DMS53 treated with DMSO at 0.1 percent for 48 hours (cell line): Measurements from ENCODE around the gene CFAP65.
A peak's percentile ranks its signal among the peaks of the same experiment; 100 is the strongest.

Experiments used
- DNase-seq: peaks from one replicate; lab custom pipeline; 2025; ENCODE audit not compliant: unreplicated experiment; lab: John Stamatoyannopoulos, UW

The CFAP65 gene

DNA sequence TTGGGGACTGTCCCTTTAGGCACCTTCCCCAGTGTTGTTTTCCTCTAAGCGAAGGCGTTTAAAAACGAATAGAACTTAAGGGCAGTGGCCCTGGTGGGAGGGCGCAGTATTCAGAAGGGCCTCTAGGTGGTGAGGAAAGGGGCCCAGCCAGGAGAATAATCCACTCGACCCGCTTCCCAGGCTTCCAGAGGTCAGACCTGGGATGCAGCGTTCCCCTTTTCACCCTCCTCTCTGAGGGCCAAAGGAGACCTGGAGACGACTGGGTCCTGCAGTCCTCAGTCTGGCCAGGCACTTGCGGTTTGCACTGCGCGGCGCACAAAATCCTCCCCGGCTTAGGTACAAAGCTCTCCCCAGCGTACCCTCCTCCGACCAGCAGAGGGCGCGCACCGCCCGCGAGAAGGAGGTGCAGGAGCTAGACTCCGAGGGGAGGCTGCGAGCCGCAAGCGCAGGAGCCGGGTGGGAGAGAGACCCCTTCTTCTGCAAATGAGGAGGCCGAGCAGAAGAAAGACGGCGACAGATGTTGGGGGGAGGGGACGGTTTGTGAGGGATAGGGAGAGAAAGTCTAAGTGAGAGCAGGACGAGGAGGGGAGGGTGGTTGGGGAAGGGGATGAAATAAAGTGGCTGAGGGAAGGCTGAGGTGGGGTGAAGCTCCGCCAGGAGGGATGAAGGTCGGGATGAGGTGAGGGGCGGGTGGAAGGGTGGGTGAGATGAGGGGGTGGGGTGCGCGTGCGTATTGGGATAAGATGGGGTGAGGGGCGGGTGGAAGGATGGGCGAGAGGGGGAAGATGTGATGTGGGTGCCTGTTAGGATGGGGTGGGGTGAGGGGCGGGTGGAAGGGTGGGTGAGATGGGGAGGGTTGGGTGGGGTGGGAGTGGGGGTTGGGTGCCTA is 61.2 kb downstream of the CFAP65 start:
- DNase-seq = peak; percentile 61

DNA sequence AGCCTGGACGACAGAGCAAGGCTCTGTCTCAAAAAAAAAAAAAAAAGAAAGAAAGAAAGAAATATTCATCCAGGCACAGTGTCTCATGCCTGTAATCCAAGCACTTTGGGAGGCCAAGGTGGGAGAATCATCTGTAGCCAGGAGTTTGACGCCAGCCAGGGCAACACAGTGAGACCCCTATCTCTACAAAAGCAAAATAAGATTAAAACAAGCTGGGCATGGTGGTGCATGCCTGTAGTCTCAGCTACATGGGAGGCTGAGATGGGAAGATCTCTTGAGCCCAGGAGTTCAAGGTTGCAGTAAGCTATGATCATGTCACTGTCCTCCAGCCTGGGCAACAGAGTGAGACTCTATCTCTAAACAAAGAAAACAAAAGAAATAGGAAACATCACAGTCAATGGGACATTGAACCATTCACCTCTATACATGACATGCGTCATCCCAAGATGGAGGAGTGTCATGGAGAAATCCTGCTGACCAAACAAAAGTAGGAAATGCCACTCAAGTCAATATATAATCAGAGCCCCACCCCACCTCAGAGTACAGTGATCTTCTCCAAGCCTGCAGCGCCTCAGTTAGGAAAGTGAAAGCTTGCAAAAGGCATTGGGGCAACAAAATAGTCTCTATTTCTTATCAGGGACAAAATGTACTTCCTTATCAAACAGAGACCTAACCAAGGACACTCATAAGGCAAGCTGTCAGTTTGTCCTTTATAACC is 66.1 kb downstream of the CFAP65 start:
- no peak for DNase-seq

DNA sequence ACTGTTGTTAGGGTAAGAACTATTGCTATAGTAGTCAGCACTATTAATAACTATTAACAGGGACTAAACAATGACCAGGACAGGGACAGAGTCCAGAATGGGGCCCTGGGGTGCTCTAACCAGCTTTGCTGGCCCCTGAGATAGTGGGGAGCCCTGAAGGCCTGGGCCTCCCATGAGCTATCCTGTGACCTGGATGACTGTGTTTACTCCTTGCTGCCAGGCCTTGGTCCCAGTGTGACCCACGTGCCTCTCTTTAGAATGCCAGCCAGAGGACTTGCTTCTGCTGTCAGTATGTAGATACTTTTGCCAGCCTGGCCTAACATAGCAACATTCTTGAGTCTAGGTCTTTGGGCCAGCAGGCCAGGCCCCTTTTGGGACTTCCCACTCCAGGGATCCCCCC is 70.4 kb downstream of the CFAP65 start:
- no peak for DNase-seq

GRCh38 chr2:218964041-218964771 is 77.1 kb downstream of the CFAP65 start:
- peak; percentile 77 for DNase-seq

GRCh38 chr2:218963601-218964000 is 77.7 kb downstream of the CFAP65 start:
- no peak for DNase-seq

- peak; percentile 93 for DNase-seq
Measured at GRCh38 chr2:218962859-218963492, 78.3 kb downstream of the CFAP65 start.

GRCh38 chr2:218961651-218962570 is 79.4 kb downstream of the CFAP65 start:
- peak; percentile 40 for DNase-seq

- no peak for DNase-seq
Measured at GRCh38 chr2:218961229-218961628, 80.1 kb downstream of the CFAP65 start.

GRCh38 chr2:218960309-218961165 is 80.8 kb downstream of the CFAP65 start:
- DNase-seq = no peak

GRCh38 chr2:218959761-218960308 is 81.5 kb downstream of the CFAP65 start:
- no peak for DNase-seq

- peak; percentile 73 for DNase-seq
Measured at GRCh38 chr2:218959141-218959731, 82.1 kb downstream of the CFAP65 start, which contains the start of gene CDK5R2. Gene CDK5R2, plus strand, starts transcription at chr2:218959666. Its CDS starts 155 bp downstream, at chr2:218959821.

DNA sequence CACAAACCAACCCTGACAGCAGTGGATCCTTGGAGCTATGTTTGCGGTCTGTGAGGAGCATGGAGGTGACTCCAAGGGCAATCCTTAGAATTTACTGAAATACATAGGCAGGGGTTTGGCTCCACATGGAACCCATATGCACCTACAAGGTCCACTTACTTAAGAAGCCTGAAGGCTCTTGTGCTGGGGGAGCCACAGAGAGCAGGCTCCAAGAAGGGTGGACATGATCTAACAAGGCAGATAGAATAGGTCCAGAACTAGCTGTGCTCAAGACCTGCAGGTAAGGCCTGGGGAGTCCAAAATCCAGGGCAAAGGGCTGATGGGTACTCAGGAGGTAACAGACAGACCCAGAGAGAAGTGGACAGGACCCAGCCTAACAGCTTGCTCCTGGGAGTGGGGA is 83.0 kb downstream of the CFAP65 start:
- DNase-seq = no peak

DNA sequence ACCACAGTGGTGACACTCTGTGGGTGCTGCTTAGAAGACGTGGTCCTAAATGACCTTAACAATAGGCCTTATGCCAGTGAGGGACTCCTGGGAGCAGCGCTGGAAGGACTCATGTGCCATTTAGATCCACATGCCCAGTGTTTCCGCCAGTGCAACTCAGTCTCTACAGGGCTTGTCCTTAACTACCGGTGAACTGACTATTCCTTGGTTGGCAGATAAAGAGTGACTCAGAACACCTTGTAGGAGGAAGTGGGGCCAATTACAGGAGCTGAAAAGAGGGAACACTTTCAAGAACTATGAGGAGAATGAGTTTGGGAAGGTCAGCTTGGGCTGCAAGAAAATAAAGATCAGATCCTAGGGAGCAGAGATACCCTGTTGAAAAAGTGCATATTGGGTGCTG is 83.6 kb downstream of the CFAP65 start:
- DNase-seq = no peak

DNA sequence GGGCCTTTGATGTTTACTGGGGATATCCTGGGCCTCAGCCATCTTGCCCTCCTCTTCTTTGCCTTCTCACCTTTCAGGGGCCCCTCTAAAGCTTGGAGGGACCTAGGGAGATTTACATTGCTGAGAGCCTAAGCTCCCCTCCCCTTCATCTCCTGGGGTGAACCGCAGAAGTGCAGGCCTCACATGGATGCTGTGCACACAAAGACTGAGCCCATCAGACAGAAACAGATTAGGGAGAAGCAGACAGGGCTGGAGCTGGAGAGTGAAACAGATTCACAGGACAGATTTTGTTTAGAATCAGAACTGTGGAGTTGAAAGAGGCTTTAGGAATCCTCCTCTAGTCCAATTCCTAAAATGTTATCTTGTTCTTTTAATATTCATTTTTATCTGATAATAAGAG is 85.3 kb downstream of the CFAP65 start:
- DNase-seq = no peak

DNA sequence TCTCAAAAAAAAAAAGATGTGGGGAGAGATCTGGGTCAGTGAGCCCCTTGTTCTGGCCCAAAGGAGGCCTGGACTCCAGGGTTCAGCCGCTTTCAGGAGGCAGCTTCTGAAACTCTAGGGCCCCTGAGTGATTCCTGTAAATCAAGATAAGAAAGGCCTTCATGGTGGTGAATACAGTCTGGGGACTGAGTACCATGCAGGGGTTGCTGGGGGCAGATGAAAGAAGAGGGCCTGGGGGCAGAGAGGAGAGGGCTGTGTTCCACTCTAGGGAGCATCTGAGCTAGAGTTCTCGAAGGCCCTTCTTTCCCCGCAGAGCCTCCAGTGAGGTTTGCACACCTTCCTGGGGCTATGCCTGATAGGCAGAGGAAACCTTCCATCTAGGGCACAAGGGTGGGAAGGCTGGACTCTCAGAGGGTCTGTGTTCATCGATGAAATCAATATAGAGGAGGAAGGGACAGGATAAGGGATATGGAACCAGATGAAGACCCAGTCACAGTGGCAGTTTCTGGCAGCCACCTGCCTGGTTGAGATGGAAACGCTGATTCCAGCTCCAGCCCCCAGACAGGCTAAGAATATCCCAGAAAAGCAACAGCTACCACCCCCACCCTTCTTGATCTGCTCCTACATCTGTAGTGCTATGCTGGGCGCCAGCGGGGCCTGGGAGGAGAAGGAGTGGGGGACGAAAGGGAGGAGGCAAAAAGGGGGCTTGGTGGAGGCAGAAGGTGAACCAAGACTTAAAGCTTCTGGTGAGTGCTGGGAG is 86.6 kb downstream of the CFAP65 start:
- DNase-seq = no peak

GRCh38 chr2:218953366-218953954 is 87.9 kb downstream of the CFAP65 start:
- DNase-seq = no peak
